ENCODE data around the gene ZBTB17.

DNA sequence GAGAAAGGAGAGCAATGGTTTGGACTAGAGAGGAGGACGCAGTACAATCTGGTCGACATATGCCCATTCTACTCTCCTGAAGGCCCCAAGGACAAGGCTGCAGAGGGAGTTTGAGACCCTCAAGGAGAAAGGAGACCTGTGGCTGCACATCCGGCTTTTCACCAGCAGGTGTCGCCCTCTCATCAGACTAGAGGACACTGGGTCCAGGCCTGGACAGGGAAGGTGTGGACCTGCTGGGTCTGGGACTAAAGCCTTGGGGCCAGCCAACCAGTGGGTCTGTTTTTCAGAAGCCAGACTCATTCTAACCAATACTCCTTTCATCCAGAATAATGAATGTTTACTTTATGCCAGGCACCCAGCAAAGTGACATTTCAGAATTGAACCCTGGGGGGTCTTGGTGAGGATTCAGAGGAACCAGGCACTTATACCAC is 33.1 kb upstream of the ZBTB17 start:
- TF ChIP-seq, protein P1, sequence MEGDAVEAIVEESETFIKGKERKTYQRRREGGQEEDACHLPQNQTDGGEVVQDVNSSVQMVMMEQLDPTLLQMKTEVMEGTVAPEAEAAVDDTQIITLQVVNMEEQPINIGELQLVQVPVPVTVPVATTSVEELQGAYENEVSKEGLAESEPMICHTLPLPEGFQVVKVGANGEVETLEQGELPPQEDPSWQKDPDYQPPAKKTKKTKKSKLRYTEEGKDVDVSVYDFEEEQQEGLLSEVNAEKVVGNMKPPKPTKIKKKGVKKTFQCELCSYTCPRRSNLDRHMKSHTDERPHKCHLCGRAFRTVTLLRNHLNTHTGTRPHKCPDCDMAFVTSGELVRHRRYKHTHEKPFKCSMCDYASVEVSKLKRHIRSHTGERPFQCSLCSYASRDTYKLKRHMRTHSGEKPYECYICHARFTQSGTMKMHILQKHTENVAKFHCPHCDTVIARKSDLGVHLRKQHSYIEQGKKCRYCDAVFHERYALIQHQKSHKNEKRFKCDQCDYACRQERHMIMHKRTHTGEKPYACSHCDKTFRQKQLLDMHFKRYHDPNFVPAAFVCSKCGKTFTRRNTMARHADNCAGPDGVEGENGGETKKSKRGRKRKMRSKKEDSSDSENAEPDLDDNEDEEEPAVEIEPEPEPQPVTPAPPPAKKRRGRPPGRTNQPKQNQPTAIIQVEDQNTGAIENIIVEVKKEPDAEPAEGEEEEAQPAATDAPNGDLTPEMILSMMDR (IDR thresholded peaks at IDR 0.05): peak; percentile 95
- no peak for TF ChIP-seq ZFX (IDR thresholded peaks at IDR 0.05; ENCODE audit: borderline replicate concordance)
